HG03354 (cell line): Measurements from ENCODE around the gene TMEM97.
"Not testable (repeated sequence)": the region's sequence is repeated elsewhere in the genome, so short reads cannot be mapped to it uniquely, and the experiment has no call there.

ENCODE experiments used
- ATAC-seq: cut with Tn5 transposase; IDR thresholded peaks from one replicate; pipeline ENCODE4 v1.9.1; 2021; ENCODE audit warnings: mild to moderate bottlenecking; ENCODE audit not compliant: unreplicated experiment, poor library complexity, severe bottlenecking

Gene TMEM97

GRCh38 chr17:28335201-28335958 lies 16.4 kb downstream of the TMEM97 start, which contains the start of the genes IFT20 and TNFAIP1:
IFT20 (minus strand) TSS chr17:28335472; CDS start chr17:28331985, 3,487 bp downstream.
TNFAIP1 (plus strand) TSS chr17:28335761; CDS start chr17:28339522, 3,761 bp downstream.
- peak; percentile 97 for ATAC-seq

DNA sequence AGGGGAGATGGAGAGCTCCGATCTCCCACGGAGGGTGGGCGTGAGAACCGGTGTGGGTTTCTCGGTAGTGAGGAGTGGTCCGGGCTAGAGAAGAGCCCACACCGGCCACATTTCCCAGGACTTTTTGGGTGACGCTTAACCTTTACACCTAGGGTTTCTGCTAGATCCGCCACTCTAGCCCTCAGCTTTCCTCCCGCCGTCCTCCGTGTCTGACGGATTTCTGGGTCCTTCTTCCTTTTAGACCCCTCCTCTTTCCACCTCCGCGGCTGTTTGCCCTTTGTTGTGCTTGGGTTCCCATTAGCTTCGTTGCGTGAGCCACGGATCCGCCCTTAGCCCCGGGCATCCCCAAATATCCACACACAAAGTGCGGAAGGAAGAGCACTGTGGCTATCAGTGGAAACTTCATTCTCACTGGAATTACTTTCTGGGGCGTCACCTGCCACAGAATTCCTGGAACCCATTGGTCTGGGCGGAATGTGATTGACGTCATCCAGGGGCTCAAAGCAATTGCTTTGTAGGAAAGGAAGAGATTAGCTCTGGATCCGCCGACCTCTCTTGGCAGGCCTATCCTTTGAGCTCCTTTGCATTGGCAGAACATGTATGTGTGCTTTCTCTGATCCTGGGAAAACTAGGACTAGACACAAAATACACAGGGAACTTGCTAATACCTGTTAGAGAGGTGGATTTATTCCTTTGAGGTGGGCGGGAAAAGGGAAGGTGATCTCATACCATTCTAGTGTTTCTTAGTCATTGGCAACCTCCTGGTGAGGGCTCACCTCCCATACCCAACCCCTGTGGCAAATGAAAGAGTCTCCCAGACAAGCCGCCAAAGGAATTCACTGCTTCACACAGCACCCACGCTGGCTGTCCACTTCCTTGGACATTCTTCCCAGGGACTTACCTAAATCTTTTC lies 17.2 kb downstream of the TMEM97 start:
- no peak for ATAC-seq

DNA sequence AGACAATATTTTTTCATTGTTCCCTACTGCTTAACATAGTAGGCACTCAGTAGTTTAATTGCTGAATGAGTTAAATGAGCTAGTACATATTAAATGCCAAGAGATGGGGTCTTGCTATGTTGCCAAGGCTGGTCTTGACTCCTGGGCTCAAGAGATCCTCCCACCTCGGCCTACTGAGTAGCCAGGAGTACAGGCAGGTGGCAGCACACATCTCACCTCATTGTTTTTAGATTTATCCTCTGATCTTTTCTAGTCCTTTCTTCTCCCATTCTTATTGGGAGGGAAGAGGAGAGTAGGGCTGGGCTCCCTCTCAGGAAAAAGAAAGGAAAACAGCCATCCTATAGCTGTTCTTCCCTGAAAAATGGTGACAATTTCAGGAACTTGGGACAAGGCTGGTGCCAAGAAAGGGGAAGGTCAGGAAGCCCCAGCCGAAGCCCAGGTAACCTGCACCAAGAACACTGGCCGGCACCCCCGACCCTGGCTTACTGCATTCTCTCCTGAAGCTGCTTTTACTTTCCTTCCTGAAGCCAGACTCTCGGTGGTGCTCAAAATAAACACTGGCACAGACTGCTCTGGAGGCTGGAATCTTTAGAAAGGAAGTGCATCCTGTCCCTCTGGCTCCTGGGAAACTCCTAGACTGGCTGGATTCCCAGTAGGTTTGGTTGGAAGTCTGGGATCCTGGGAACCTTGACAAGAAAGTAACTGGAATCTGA lies 19.2 kb downstream of the TMEM97 start:
- ATAC-seq, result no peak

DNA sequence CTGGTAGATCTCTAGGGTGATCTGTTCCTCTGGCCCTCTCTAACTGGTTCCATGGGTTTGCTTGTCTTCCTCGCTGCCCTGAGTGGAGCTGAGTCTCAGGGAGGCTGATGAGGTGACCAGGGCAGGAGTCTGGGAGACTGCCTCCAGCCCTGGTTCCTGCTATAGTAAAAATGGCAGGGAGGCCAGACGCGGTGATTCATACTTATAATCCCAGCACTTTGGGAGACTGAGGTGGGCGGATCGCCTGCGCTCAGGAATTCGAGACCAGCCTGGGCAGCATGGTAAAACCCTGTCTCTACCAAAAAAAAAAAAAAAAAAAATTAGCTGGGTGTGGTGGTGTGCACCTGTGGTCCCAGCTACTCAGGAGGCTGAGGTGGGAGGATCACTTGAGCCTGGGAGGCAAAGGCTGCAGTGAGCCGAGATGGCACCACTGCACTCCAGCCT lies 19.8 kb downstream of the TMEM97 start:
- not testable (repeated sequence) for ATAC-seq

DNA sequence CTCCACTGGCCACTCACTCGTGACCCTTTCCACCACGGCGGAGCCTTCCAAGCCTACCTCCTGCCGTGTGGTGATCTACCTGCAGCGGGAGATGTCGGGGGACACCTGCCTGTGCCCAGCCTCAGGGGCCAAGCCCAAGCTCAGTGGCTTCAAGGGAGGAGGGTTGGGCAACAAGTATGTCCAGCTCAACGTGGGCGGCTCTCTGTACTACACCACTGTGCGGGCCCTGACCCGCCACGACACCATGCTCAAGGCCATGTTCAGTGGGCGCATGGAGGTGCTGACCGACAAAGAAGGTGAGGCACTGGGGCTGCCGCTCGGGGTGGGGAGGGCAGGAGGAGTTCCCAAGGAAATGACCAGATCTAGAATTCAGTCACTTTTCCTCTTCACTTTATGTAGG lies 20.4 kb downstream of the TMEM97 start:
- no peak for ATAC-seq

DNA sequence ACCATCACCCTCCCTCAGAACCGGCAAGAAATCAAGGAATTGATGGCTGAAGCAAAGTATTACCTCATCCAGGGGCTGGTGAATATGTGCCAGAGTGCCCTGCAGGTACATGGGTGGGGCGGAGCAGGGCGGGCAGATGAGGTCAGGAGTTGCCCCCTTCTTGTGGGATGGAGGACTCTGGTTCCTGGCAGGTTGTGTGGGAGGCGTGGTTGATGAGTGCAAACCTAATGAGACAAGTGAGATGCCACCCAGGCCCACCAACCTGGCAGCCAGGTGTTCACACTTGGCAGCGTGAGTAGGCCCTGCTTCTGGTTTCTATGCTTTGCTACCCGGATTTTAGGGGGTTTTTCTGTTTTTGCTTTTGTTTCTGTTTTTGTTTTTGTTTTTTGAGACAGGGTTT lies 21.4 kb downstream of the TMEM97 start:
- no peak for ATAC-seq

GRCh38 chr17:28341516-28341915 lies 22.5 kb downstream of the TMEM97 start:
- ATAC-seq, result no peak

- no peak for ATAC-seq
Measured at GRCh38 chr17:28342313-28342712, 23.3 kb downstream of the TMEM97 start.

GRCh38 chr17:28343491-28343932 lies 24.5 kb downstream of the TMEM97 start:
- ATAC-seq, result no peak

DNA sequence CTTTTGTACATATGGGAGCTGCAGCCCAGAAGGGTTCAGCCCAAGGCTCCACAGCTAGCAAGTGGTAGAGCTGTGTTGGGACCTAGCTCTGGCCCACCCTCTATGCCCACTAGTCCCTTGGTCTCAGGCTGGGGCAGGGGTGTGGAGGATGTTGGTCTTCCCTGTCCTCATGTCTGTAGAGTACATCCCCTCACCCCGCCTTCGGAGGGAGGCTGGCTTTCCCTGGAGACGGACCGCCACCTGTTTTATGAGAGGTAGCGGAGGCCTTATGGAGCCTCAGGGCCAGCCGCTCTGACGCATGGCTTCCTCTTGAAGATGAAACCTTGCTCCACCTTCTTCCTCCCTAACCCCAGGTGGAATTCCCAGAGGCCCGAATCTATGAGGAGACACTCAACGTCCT lies 25.0 kb downstream of the TMEM97 start:
- ATAC-seq, result no peak

DNA sequence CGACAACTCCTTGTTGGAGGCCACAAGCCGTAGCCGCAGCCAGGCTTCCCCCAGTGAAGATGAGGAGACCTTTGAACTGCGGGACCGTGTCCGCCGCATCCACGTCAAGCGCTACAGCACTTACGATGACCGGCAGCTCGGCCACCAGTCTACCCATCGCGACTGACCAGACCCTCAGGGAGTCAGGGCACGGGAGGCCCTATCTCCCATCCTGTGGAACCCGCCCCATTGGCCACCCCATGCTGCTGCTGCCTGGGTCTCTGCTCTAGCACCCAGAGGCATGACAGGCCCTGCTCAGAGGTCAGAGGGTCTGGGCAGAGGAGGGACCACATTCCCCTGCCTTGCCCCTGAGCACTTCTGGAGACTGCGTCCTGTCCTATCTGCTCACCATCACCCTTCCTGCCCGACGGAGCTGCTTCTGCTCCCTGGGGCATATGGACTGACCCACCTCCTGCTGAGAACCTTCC lies 25.5 kb downstream of the TMEM97 start:
- ATAC-seq, result no peak

GRCh38 chr17:28345419-28346198 lies 26.6 kb downstream of the TMEM97 start:
- no peak for ATAC-seq

DNA sequence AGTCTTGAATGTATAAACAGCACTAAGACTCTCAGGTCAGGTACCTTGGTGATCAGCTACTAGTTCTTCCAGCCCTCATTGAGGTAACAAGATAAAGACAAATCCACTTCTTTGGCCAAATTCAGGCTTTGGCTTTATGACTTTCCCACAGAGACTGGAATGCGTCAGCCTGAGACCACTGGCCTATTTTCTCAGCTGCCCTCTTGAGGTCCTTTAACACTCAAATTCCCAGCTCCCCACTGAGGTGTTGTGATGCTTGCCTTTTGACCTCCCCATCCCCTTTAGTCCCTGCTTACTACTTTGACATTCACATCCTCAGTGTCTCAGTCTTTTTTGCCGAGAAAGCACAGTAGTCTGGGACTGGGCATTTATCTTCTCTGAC lies 27.2 kb downstream of the TMEM97 start:
- no peak for ATAC-seq

DNA sequence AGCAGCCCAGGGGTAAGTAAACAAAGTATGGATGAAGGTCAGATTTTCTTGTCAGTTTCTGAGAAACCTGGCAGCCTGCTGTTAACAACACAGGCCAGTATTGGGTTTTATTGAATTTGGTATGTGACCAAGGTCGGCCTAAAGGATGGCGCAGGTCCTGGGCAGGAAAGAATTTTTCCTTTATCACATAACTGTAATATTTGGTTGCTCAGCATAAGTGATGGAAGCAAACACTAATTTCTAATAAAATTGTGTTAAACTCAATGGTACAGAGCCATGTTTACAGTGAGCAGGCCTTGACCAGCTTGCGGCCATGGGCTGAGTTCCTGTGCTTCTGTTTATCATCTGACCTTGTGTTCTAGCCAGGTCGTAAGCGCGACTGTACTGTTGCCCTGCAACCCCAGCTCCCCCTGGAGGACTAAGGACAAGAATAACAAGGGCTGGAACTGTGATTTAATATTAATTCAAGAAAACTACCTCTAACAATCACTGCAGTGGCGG lies 27.8 kb downstream of the TMEM97 start:
- ATAC-seq, result no peak

GRCh38 chr17:28347261-28347891 lies 28.4 kb downstream of the TMEM97 start:
- no peak for ATAC-seq

DNA sequence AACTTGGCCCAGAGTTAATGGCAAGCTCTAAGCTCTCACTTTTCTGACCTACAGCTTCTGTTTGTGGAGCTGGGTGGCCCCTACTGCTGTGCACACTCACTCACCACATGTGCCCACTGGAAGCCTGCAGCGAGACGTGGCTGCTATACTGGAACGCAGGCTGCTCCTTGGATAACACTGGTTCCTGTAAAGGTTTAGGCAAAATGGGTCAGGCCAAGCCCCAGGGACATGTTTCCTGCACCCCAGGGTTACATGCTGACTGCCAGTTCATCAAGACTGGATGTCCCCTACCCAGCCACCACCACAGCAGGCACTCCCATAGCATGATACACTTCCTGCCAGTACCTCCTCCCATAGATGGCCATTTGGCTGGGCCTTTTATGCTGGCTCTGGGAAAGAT lies 30.0 kb downstream of the TMEM97 start:
- ATAC-seq, result no peak

- no peak for ATAC-seq
Measured at GRCh38 chr17:28350271-28350670, 31.3 kb downstream of the TMEM97 start.

DNA sequence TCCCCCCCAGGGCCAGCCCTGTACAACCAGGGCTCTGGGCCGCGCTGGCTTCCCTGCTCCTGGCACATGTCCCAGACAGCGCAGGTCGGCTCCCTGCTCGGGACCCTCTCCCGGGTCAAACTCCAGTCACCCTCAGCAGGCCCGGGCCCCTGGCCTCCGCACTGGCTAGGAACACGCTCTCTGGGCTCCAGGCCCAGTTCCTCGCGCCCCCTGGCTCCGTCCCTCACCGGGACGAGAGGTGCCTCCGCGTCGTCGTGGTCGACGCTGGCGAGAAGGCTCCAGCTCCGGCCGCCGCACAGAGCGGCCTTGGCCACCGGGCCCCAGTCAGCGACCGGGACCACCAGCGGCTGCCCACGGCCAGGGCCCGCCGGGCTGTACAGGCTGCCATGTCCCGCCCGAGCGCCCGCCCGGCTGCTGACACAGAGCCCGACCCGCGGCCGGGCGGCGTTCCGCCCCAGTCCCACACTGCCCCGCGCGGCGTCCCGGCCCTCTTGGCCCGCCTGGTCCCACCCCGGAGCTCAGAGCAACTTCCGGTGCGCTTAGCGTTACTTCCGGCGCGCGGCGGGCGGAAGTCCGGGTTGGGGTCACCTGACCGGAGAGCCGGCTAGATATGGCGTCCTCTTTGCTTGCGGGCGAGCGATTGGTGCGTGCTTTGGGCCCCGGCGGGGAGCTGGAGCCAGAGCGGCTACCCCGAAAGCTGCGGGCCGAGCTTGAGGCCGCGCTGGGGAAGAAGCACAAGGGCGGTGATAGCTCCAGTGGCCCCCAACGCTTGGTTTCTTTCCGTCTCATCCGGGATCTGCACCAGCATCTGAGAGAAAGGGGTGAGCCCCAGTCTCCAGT lies 38.3 kb downstream of the TMEM97 start, which contains the start of gene POLDIP2:
POLDIP2 (minus strand) TSS at position 467 of the 840 bp plus-strand sequence; CDS start at position 388, 79 bp downstream.
- ATAC-seq, result peak; percentile 97
